HG02970 (cell line): ENCODE data around the gene TMEM117.

Experiments used
- ATAC-seq: cut with Tn5 transposase; IDR thresholded peaks from one replicate; pipeline ENCODE4 v1.9.1; 2021; ENCODE audit warnings: mild to moderate bottlenecking, moderate library complexity, moderate number of reproducible peaks; ENCODE audit not compliant: unreplicated experiment, low FRiP score

TMEM117 gene

DNA sequence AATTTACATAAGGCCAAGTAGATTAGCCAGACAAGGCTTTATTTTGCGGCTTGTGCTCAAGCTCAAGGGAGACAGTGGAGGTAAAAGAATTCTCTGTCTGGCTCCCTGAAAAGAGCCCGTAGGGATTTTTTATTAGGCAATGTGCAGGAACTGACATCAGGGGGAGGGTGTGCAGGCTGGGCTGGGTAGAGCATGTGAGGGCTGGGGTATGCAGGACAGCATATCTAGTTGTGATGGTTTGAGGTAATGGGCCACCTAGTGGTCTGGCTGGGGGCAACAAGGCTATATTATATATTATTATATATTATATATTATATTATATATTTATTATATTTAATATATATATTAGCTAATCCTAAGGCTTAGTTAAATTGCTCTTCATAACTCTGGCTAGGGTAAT lies 102.1 kb downstream of the TMEM117 start:
- no peak for ATAC-seq

DNA sequence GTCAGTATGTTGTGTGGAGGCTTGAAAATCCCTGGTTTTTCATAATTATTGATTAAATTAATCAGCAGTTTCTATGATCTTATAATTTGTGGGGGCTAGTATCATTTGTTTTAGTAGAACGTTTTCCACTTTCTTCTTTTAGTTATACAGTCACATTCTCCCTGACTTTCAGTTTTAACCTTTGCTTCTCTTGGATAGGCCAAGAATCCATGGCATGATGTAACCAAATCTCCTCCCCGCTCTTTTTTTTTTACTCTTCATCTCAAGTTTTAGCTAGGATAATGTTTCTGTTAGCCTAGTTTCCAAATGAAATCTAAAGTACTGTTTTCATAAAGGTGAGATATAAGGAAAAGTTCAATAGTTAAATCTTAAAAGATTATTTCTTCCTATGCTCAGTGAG lies 106.5 kb downstream of the TMEM117 start:
- ATAC-seq = no peak

- no peak for ATAC-seq
These were observed 110.1 kb downstream of the TMEM117 start for GRCh38 chr12:43945983-43946382.

DNA sequence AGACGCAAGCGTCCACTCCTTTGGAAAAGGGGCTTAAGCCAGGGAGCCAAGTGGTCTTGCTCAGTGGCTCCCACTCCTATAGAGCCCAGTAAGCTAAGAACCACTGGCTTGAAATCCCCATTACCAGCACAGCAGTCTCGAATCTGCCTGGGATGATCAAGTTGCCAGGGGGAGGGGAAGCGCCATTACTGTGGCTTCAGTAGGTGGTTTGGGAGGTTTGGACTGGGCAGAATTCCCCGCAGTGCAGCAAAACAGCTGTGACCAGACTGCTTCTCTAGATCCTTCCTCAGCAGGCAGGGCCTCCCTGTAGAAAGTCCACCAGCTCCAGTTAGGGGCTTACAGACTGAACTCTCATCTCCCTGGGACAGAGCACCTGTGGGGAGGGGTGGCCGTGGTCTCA lies 115.4 kb downstream of the TMEM117 start:
- no peak for ATAC-seq

- ATAC-seq = peak; percentile 92
These were observed 122.0 kb downstream of the TMEM117 start for GRCh38 chr12:43957732-43958372.

DNA sequence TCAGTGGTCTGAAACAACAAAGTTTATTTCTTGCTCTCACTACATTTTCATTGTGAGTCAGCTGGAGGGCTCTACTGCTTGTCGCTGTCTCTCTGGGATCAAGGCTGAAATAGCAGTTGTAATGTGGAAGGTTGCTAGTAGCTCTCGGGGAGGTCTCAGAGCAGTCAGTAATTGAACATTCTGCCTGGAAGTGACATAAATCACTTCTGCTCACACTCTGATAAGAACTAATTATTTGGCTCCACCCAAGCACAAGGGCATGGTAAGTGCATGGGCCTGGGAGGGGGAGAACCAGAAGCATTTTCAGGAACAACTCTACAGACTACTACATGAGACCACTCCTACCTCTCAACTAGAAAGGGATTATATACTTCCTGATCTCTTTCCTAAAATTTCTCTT lies 128.2 kb downstream of the TMEM117 start:
- ATAC-seq = no peak

DNA sequence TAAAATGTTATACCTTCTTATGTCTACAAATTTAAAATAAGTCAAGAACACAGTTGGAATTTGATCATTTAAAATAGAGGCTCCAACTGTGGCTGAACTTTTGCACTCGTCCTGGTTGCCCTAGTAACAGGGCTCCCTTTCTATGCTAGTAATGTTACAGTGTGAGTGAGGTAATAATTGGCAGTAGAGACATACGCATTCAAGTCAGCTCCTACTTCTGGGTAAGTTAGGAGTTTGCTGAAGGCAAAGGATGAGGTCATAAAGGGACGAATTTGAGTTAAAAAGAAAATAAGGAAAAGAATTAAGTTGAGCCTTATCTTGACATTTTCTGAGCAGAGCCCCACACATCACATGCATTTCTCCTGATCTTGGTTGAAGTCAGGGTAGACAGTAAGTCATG lies 129.1 kb downstream of the TMEM117 start:
- ATAC-seq = no peak

- ATAC-seq = no peak
These were observed 130.0 kb downstream of the TMEM117 start for GRCh38 chr12:43965899-43966298.

DNA sequence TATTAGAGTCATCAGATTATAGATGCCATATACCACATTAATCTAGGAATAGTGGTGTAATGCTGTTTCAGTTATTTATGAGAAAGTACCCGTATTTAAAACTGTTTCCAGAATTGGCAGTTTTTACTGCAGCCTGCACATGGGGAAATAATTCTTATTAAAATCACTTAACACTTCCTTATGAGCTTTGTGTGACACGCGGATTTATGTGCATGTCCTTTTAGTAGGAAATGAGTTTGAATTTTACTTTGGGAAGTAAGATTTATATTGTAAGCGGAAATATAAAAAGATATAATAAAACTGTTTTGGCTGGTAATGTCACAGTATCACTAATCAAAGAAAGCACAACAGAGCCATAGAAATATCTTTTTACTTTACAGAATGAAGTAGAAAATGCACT lies 132.9 kb downstream of the TMEM117 start:
- ATAC-seq = no peak

DNA sequence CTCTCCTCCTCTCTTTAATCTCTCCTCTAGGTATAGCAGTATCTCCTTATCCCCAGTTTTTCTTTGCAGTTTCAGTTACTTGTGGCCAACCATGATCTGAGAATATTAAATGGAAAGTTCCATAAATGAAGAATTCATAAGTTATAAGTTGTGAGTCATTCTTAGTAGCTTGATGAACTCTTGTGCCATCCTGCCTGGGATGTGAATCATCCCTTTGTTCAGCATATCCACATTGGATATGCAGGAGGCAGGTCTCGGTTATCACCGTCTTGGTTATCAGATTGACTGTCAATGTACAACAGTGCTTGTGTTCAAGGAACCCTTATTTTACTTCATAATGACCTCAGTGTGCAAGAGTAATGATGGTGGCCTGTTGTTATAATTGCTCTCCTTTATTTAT lies 134.0 kb downstream of the TMEM117 start:
- no peak for ATAC-seq

- no peak for ATAC-seq
These were observed 137.5 kb downstream of the TMEM117 start for GRCh38 chr12:43973385-43973784.

GRCh38 chr12:43973993-43974392 lies 138.1 kb downstream of the TMEM117 start:
- ATAC-seq = no peak

- ATAC-seq = no peak
These were observed 140.1 kb downstream of the TMEM117 start for GRCh38 chr12:43976027-43976426.

DNA sequence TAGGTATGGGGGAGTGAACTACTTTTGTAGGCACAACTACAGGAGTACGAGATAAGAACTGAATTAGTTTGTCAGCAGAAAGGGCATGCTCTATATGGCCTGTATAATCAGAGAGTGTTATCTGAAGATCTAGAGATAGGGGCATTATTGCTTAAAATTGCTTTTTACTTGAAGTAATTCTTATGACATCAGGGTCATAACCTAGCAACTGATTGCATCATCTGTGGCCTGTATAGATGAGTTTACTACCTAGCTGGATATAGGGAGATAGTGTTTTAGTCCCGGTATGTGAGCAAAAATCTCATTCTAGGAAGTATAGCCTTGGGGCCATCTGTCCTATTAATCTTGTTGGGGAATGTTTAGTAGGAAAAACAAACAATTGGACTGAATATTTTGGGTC lies 142.7 kb downstream of the TMEM117 start:
- no peak for ATAC-seq

GRCh38 chr12:43979450-43979849 lies 143.6 kb downstream of the TMEM117 start:
- ATAC-seq = no peak

DNA sequence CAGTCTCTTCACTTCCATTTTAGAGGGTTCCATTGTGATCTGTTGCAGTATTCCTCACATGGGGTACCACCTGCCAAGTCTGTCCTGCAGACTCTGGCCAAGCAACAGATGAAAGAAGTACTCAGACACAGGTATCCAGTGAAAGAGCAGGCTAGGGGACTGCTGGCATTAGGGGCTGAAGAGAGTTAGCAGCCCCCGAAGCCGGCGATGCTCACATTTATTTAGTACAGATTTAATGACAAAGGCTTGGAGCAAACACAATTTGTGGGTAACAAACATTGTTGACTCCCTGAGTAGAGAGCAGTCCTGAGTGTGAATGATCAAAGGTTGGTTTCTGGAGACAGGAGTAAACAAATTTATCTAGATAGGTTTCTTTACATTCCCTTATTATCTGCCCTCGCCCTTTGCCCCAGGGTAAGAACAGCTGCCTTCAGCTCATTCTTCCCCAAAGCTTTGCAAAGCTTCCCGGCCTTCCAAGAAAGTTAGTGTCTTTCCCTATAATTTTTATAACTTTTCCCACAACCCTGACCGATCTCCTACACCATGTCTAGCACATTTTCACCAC lies 144.8 kb downstream of the TMEM117 start:
- no peak for ATAC-seq

- no peak for ATAC-seq
These were observed 145.8 kb downstream of the TMEM117 start for GRCh38 chr12:43981726-43982125.

GRCh38 chr12:43982544-43982943 lies 146.7 kb downstream of the TMEM117 start:
- no peak for ATAC-seq

DNA sequence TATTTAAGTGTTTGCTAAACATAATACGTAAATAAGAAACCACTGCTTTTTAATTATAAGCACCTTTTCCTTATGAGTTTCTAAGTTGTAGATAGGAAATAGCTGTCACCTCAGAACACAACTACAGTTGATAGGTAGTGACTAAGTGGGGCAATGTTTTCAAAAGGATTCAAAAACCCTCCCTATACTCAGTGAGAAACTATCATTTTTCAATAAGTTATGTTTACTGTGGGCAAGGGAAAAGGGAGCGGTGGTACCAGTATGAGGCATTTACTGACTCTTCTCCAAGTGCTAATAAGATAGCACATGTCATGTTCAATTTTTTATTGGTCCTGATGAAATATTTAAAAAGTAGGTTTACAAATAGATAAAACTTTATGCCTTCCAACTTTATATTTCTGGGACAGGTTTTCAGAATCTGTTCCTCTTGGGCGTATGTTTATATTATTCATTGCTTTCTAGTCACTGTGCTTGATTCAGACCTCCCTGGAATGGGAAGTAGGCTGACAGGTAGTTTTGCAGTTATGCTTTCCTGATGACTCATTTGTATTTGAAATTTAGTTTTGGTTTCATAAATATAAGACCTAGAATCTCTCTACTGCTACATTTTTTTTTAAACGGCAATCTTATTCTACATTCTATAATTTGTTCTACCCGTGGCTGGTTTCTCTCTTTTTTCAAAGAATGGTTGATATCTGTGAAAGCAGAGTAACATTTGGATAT lies 153.1 kb downstream of the TMEM117 start:
- ATAC-seq = no peak

DNA sequence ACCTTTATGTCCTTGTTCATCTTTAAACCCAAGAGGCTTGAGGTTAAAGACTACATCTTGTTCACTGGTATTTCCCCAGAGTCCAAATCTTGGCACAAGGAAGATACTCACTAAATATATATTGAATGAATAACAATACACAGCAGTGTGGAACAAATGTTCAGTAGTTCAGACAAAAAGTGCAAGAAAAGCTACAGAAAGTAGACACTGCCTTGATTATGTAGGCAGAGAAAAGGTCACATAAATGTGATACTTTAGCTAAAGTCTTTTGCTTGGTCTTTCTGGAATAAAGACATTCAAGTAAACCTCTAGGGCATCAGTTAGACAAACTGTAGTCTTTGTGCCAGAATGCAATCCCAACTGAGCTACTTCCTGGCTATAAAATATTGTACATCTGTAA lies 157.0 kb downstream of the TMEM117 start:
- ATAC-seq = no peak

GRCh38 chr12:44000309-44000952 lies 164.6 kb downstream of the TMEM117 start:
- peak; percentile 84 for ATAC-seq
